ENCODE data around the gene ASH1L. TPM values are rescaled to one million over a fixed set of nuclear protein-coding genes. Genes with fewer than 3 reads are reported as not detected.
"Not testable (repeated sequence)": the region's sequence is repeated elsewhere in the genome, so short reads cannot be mapped to it uniquely, and the experiment has no call there.

The ASH1L gene
- total RNA-seq, 1 donor from 2014 or later = 39.5 TPM

- Mint-ChIP-seq H3K27ac (no peak overlapping the region), H3K4me1 (ENCODE audit: low read depth) (peaks cover 3% of the 10 kb centered on the region), H3K36me3 (ENCODE audit: low read depth) (no peaks in the 10 kb centered on the region), H3K27me3 (ENCODE audit: low read depth) (peaks cover 26% of the 10 kb centered on the region), H3K9me3 (no peaks in the 10 kb centered on the region), H3K4me3 (ENCODE audit: low read depth) (no peak overlapping the region)
- intact Hi-C loops (cut with micrococcal nuclease) = no loop called here
- DNase-seq (ENCODE audit: low spot score) = no peak
These were observed 262.6 kb downstream of the ASH1L start for GRCh38 chr1:155300024-155300423.

DNA sequence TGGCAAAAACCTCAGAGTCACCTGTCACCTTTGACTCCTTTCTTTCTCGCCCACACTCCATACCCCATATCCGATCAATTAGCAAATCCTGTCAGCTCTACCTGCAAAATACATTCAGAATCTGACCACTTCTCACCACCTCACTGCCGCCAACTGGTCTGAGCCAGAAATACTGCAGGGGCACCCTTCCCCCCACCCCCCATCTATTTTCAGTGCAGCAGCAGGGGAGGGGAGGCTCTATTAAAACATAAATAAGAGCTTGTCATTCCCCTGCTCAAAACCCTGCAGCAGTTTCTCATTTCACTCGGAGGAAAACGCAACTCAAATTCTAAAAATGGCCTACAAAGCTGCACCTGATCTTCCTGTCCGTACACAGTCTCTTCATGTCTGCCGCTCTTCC lies 265.2 kb downstream of the ASH1L start:
- DNase-seq (ENCODE audit: low spot score) = no peak
- no peaks in the 10 kb centered on the region for H3K36me3 Mint-ChIP-seq (ENCODE audit: low read depth)
- H3K27me3 Mint-ChIP-seq (ENCODE audit: low read depth) = peaks cover 43% of the 10 kb centered on the region
- no peak overlapping the region for H3K4me3 Mint-ChIP-seq (ENCODE audit: low read depth)
- intact Hi-C loops (cut with micrococcal nuclease) = no loop called here
- H3K4me1 Mint-ChIP-seq (ENCODE audit: low read depth) = peaks cover 8% of the 10 kb centered on the region
- no peak overlapping the region for H3K27ac Mint-ChIP-seq
- no peaks in the 10 kb centered on the region for H3K9me3 Mint-ChIP-seq

GRCh38 chr1:155296661-155297060 lies 265.9 kb downstream of the ASH1L start:
- no peaks in the 10 kb centered on the region for H3K36me3 Mint-ChIP-seq (ENCODE audit: low read depth)
- no peak overlapping the region for H3K4me3 Mint-ChIP-seq (ENCODE audit: low read depth)
- intact Hi-C loops (cut with micrococcal nuclease) = no loop called here
- H3K9me3 Mint-ChIP-seq = no peaks in the 10 kb centered on the region
- peaks cover 8% of the 10 kb centered on the region for H3K4me1 Mint-ChIP-seq (ENCODE audit: low read depth)
- H3K27ac Mint-ChIP-seq = no peak overlapping the region
- no peak for DNase-seq (ENCODE audit: low spot score)
- H3K27me3 Mint-ChIP-seq (ENCODE audit: low read depth) = peaks cover 43% of the 10 kb centered on the region

DNA sequence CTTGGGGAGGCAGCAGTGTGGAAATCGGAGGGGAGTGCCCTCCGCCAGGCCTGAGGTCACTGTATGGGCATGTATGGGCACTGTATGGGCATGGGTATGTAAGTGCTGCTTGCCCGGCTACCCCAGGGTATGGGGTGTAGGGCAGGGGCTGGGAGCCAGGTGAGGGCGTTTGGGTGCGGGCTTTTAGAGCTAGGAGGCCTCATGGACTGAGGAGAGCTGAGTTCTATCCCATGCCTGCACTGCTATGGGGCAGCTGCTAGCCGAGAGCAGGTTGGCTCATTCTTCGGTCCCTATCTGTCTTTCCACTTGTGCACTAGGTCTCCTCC lies 266.7 kb downstream of the ASH1L start:
- no peak for DNase-seq (ENCODE audit: low spot score)
- intact Hi-C loops (cut with micrococcal nuclease) = no loop called here
- H3K27me3 Mint-ChIP-seq (ENCODE audit: low read depth) = peaks cover 48% of the 10 kb centered on the region
- peaks cover 8% of the 10 kb centered on the region for H3K4me1 Mint-ChIP-seq (ENCODE audit: low read depth)
- no peak overlapping the region for H3K4me3 Mint-ChIP-seq (ENCODE audit: low read depth)
- H3K36me3 Mint-ChIP-seq (ENCODE audit: low read depth) = no peaks in the 10 kb centered on the region
- no peak overlapping the region for H3K27ac Mint-ChIP-seq
- H3K9me3 Mint-ChIP-seq = no peaks in the 10 kb centered on the region

- H3K27ac Mint-ChIP-seq = no peak overlapping the region
- H3K4me1 Mint-ChIP-seq (ENCODE audit: low read depth) = peaks cover 8% of the 10 kb centered on the region
- intact Hi-C loops (cut with micrococcal nuclease) = no loop called here
- no peak overlapping the region for H3K4me3 Mint-ChIP-seq (ENCODE audit: low read depth)
- peaks cover 48% of the 10 kb centered on the region for H3K27me3 Mint-ChIP-seq (ENCODE audit: low read depth)
- DNase-seq (ENCODE audit: low spot score) = no peak
- H3K9me3 Mint-ChIP-seq = no peaks in the 10 kb centered on the region
- no peaks in the 10 kb centered on the region for H3K36me3 Mint-ChIP-seq (ENCODE audit: low read depth)
These were observed 267.2 kb downstream of the ASH1L start for GRCh38 chr1:155295183-155295941.

DNA sequence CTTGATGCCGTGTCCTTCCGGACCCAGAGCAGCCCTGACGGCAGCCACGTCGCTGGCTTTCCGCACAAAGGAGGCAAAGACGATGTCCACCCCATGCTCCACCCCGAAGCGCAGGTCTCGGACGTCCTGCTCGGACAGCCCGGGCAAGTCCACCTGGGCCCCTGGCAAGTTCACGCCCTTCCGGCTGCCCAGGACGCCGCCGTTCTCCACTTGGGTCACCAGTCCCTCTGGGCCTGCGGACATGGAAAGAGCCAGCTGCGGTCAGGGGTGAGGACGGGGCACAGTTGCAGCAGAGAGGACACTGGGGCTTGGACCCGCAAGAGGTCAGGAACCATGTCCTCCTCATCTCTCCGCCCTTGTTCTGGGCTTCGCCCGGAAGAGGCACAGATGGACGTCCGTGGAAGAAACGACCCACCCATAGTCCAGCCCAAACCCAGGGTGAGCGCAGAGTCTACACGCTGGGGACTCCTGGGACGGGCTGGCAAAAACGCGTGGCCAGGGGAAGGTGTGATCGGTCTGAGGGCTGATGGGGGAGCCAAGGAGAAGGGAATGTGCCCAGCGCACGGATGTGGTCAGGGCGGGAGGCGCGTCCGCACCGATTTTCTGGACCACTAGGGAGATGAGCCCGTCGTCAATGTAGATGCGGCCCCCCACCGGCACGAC lies 268.0 kb downstream of the ASH1L start:
- H3K36me3 Mint-ChIP-seq (ENCODE audit: low read depth) = no peaks in the 10 kb centered on the region
- no peak overlapping the region for H3K27ac Mint-ChIP-seq
- H3K27me3 Mint-ChIP-seq (ENCODE audit: low read depth) = peaks cover 51% of the 10 kb centered on the region
- H3K4me1 Mint-ChIP-seq (ENCODE audit: low read depth) = peaks cover 8% of the 10 kb centered on the region
- DNase-seq (ENCODE audit: low spot score) = no peak
- H3K9me3 Mint-ChIP-seq = no peaks in the 10 kb centered on the region
- no peak overlapping the region for H3K4me3 Mint-ChIP-seq (ENCODE audit: low read depth)
- intact Hi-C loops (cut with micrococcal nuclease) = no loop called here

DNA sequence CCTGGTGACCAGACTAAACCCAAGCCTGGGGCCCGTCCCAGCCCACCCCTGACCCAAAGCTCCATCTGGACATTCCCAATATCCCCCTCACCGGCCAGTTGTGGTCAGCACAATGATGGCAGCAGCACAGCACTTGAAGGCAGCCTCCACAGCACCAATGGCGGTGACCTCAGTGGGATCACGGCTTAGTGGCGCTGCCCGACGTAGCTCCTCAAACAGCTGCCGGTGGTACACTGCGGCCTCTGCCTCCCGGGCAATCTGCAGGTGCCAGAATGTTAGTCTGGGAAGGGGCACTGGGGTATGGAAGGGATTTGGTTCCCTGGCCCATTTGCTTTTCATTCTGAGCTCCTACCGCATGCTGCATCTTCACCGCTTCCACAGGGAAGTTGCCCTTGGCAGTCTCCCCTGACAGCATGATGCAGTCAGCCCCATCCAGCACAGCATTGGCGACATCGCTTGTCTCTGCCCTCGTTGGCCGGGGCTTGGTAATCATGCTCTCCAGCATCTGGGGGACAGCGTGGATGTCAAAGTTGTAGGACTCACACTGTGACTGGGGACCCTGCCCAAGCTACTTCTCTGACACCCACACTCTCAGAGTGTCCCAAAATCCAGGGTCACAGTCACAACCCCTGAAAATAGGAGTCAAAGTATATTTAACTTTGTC lies 269.4 kb downstream of the ASH1L start:
- intact Hi-C loops (cut with micrococcal nuclease) = no loop called here
- H3K9me3 Mint-ChIP-seq = no peaks in the 10 kb centered on the region
- H3K27ac Mint-ChIP-seq = no peak overlapping the region
- H3K4me3 Mint-ChIP-seq (ENCODE audit: low read depth) = no peak overlapping the region
- H3K4me1 Mint-ChIP-seq (ENCODE audit: low read depth) = peaks cover 8% of the 10 kb centered on the region
- H3K27me3 Mint-ChIP-seq (ENCODE audit: low read depth) = peaks cover 49% of the 10 kb centered on the region
- no peak for DNase-seq (ENCODE audit: low spot score)
- H3K36me3 Mint-ChIP-seq (ENCODE audit: low read depth) = no peaks in the 10 kb centered on the region

DNA sequence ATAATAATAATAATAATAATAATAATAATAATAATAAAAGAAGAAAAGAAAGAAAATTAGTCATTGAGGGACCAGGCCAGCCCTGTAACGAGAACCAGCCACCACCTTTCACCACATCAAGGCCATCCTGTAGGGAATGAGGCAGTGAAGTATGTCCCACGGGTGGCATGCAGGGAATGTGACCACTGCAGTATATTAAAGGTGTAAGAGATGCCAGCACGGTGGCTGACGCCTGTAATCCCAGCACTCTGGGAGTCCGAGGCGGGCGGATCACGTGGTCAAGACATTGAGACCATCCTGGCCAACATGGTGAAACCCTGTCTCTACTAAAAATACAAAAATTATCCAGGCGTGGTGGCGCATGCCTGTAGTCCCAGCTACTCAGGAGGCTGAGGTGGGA lies 271.6 kb downstream of the ASH1L start:
- intact Hi-C loops (cut with micrococcal nuclease); DNase-seq (ENCODE audit: low spot score); H3K36me3 Mint-ChIP-seq (ENCODE audit: low read depth); H3K4me3 Mint-ChIP-seq (ENCODE audit: low read depth); H3K9me3 Mint-ChIP-seq; H3K27ac Mint-ChIP-seq; H3K4me1 Mint-ChIP-seq (ENCODE audit: low read depth): not testable (repeated sequence)
- peaks cover 31% of the 10 kb centered on the region for H3K27me3 Mint-ChIP-seq (ENCODE audit: low read depth)

DNA sequence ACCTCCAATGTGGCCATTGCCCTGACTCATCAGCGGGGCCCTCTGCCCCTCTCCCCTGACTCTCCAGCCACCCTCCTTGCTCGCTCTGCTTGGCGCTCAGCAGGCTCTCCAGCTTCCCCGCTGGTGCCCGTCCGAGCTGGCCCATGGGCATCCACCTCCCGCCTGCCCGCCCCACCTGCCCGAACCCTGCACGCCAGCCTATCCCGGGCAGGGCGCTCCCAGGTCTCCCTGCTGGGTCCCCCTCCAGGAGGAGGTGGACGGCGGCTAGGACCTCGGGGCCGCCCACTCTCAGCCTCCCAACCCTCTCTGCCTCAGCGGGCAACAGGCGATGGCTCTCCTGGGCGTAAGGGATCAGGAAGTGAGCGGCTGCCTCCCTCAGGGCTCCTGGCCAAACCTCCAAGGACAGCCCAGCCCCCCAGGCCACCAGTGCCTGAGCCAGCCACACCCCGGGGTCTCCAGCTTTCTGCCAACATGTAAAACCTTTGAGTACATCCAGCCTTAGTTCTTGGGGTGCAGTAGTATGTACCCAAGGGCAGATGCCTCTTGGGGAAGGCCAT lies 274.5 kb downstream of the ASH1L start:
- intact Hi-C loops (cut with micrococcal nuclease) = no loop called here
- Mint-ChIP-seq H3K9me3 (no peaks in the 10 kb centered on the region), H3K27ac (no peak overlapping the region), H3K4me1 (ENCODE audit: low read depth) (no peaks in the 10 kb centered on the region), H3K36me3 (ENCODE audit: low read depth) (no peaks in the 10 kb centered on the region), H3K4me3 (ENCODE audit: low read depth) (no peak overlapping the region), H3K27me3 (ENCODE audit: low read depth) (peaks cover 10% of the 10 kb centered on the region)
- DNase-seq (ENCODE audit: low spot score) = no peak

DNA sequence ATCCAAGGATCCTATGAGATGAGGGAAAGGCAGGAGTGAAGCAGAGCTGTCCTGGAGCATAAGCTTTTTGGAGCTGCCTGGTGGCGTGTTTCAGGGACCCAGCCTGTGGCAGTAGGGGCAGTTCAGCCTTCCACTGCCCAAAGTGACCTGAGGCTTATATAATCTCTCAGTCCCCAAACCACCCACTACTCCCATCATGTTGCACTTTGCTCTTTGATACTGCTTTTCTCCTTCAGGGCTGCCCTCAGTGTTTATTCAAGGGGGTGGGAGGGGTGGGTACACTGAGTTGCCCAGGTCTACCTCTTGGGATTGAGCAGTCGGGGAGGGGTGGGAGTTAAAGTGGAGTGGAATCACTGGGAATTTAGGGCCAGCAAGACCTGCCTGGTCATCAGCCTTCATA lies 276.1 kb downstream of the ASH1L start:
- Mint-ChIP-seq H3K36me3 (ENCODE audit: low read depth) (no peaks in the 10 kb centered on the region), H3K27me3 (ENCODE audit: low read depth) (peaks cover 6% of the 10 kb centered on the region), H3K4me1 (ENCODE audit: low read depth) (no peaks in the 10 kb centered on the region), H3K27ac (no peak overlapping the region), H3K9me3 (no peaks in the 10 kb centered on the region), H3K4me3 (ENCODE audit: low read depth) (no peak overlapping the region)
- intact Hi-C loops (cut with micrococcal nuclease) = no loop called here
- DNase-seq (ENCODE audit: low spot score) = no peak

DNA sequence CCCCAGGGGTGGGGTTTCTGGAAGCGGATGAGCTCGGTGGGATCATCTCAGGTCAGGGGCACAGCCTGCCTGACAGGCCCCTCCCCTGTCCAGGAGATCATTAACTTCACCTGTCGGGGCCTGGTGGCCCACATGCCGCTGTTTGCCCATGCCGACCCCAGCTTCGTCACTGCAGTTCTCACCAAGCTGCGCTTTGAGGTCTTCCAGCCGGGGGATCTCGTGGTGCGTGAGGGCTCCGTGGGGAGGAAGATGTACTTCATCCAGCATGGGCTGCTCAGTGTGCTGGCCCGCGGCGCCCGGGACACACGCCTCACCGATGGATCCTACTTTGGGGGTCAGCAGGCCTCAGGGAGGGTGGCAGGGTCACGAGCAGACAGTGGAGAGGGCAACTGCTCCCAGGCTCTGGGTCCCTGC lies 277.0 kb downstream of the ASH1L start:
- H3K4me1 Mint-ChIP-seq (ENCODE audit: low read depth) = no peaks in the 10 kb centered on the region
- intact Hi-C loops (cut with micrococcal nuclease) = no loop called here
- H3K27me3 Mint-ChIP-seq (ENCODE audit: low read depth) = peaks cover 3% of the 10 kb centered on the region
- H3K36me3 Mint-ChIP-seq (ENCODE audit: low read depth) = no peaks in the 10 kb centered on the region
- H3K4me3 Mint-ChIP-seq (ENCODE audit: low read depth) = no peak overlapping the region
- H3K9me3 Mint-ChIP-seq = no peaks in the 10 kb centered on the region
- no peak overlapping the region for H3K27ac Mint-ChIP-seq
- no peak for DNase-seq (ENCODE audit: low spot score)

All from activated T-helper 2 cell treated with anti-CD3 and anti-CD28 coated beads, Interferon-gamma antibody, Interleukin-2, Interleukin-4, amounts not matched to agents 10 μg/mL and 5 μg/mL and 100 μg/mL, durations not matched to agents 14 hours and 24 hours and 36 hours (primary cell).